Measurements from ENCODE around the gene ENG.

DNA sequence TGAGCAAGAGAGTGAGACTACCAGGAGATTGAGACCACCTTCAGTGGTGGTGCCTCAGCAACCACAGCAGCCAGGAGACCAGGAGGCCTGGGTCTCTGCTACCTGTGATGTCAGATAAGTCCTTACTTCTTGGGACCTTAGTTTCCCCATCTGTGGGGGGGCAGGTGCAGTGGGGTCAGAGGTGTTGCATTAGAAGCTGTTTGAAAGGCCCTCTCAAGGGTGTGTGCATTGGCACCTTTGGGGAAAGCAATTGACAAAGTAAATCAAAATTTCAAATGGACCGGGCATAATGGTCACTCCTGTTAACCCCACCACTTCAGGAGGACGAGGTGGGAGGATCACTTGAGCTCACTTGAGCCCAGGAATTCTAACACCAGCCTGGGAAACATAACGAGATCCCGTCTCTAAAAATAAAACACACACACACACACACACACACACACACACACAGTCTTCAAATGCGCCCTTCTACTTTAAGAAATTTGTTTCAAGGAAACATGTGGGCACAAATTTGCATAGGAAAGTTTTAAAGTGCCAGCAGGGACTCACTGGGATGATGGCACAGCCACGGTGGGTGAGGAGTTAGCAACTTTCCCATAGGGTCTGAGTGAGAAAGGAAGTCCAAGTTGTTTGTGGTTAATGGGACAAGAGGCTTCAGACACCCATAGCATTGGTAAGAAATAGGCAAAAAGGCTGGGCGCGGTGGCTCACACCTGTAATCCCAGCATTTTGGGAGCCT is 24.4 kb upstream of the ENG start:
- no peak for TF ChIP-seq TOX (CRISPR knock-in tag; IDR thresholded peaks at IDR 0.05; ENCODE audit: borderline replicate concordance)
- TF ChIP-seq CREB5 (CRISPR knock-in tag; IDR thresholded peaks at IDR 0.05; ENCODE audit: low read depth) = no peak
- TF ChIP-seq, protein P1, sequence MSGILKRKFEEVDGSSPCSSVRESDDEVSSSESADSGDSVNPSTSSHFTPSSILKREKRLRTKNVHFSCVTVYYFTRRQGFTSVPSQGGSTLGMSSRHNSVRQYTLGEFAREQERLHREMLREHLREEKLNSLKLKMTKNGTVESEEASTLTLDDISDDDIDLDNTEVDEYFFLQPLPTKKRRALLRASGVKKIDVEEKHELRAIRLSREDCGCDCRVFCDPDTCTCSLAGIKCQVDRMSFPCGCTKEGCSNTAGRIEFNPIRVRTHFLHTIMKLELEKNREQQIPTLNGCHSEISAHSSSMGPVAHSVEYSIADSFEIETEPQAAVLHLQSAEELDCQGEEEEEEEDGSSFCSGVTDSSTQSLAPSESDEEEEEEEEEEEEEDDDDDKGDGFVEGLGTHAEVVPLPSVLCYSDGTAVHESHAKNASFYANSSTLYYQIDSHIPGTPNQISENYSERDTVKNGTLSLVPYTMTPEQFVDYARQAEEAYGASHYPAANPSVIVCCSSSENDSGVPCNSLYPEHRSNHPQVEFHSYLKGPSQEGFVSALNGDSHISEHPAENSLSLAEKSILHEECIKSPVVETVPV (CRISPR knock-in tag; IDR thresholded peaks at IDR 0.05) = no peak
- TF ChIP-seq BACH2 (CRISPR knock-in tag; IDR thresholded peaks at IDR 0.05; ENCODE audit: borderline replicate concordance) = no peak
- no peak for TF ChIP-seq TCF4 (CRISPR knock-in tag; IDR thresholded peaks at IDR 0.05; ENCODE audit: borderline replicate concordance)
- no peak for TF ChIP-seq ARNTL (CRISPR knock-in tag; IDR thresholded peaks at IDR 0.05; ENCODE audit: borderline replicate concordance, low read depth)
- no peak for TF ChIP-seq RARB (CRISPR knock-in tag; IDR thresholded peaks at IDR 0.05)
- TF ChIP-seq ISL1 (CRISPR knock-in tag; IDR thresholded peaks at IDR 0.05) = no peak
- TF ChIP-seq, protein P2, sequence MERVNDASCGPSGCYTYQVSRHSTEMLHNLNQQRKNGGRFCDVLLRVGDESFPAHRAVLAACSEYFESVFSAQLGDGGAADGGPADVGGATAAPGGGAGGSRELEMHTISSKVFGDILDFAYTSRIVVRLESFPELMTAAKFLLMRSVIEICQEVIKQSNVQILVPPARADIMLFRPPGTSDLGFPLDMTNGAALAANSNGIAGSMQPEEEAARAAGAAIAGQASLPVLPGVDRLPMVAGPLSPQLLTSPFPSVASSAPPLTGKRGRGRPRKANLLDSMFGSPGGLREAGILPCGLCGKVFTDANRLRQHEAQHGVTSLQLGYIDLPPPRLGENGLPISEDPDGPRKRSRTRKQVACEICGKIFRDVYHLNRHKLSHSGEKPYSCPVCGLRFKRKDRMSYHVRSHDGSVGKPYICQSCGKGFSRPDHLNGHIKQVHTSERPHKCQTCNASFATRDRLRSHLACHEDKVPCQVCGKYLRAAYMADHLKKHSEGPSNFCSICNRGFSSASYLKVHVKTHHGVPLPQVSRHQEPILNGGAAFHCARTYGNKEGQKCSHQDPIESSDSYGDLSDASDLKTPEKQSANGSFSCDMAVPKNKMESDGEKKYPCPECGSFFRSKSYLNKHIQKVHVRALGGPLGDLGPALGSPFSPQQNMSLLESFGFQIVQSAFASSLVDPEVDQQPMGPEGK (CRISPR knock-in tag; IDR thresholded peaks at IDR 0.05; ENCODE audit: borderline replicate concordance) = no peak
- TF ChIP-seq OSR1 (CRISPR knock-in tag; IDR thresholded peaks at IDR 0.05) = no peak

Measured in SK-N-SH treated with all-trans-retinoic acid at 6 μM for 48 hours (cell line).